GM18909 (cell line): ENCODE results near the gene TAF11L4.
"Not testable (repeated sequence)": the region's sequence is repeated elsewhere in the genome, so short reads cannot be mapped to it uniquely, and the experiment has no call there.

Source experiments
- ATAC-seq: cut with Tn5 transposase; IDR thresholded peaks from one replicate; pipeline ENCODE4 v1.9.1; 2021; ENCODE audit warnings: mild to moderate bottlenecking; ENCODE audit not compliant: unreplicated experiment, poor library complexity

Gene TAF11L4

DNA sequence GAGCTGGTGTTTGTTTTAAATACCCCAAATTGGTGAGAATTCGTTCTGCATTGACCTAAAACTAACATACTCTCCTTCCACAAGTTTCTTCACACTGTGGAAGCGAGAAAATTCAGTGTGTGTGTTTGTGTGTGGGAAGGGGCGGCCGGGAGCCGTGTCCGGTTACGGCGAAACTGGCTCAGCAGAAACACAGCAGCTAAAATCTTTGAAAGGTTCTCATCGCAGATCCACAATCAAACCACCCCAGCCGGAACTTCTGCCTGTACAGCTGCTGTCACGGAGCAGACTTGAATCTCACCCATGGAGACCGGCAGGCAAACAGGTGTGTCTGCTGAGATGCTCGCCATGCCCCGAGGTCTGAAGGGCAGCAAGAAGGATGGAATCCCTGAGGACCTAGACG lies at the start of gene TAF11L4:
TSS of gene TAF11L4 (plus strand) at position 301 of the 400 bp plus-strand sequence.
- not testable (repeated sequence) for ATAC-seq

DNA sequence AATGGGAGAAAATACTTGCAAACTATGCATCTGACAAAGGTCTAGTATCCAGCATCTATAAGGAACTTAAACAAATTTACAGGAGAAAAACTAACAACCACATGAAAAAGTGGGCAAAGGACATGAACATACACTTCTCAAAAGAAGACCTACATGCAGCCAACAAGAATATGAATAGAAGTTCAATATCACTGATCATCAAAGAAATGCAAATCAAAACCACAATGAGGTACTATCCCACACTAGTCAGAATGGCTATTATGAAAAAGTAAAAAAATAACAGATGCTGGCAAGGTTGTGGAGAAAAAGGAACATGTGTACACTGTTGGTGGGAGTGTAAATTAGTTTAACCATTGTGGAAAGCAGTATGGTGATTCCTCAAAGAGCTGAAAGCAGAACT lies 46.5 kb upstream of the TAF11L4 start:
- ATAC-seq = not testable (repeated sequence)

DNA sequence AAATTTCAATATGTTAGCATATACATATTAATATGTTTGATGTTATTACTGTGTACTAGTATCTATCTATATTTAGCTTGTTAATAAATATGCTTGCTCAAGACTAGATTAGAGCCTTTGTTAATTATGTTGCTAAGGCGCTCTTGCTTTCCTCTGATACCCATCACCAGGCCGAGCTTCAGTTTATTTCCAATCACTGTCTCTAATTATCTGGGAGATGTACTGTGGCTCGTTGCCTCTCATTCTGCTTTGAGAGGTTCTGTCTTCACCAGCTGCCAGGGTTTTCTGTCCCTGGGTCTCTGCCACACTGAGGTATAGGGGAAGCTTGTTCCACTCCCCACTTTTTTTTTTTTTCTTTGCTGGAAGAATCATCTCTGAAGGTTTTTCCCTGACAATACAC lies 44.6 kb upstream of the TAF11L4 start:
- ATAC-seq = no peak

- ATAC-seq = no peak
These were observed 43.9 kb upstream of the TAF11L4 start for GRCh38 chr5:17477573-17478265.

DNA sequence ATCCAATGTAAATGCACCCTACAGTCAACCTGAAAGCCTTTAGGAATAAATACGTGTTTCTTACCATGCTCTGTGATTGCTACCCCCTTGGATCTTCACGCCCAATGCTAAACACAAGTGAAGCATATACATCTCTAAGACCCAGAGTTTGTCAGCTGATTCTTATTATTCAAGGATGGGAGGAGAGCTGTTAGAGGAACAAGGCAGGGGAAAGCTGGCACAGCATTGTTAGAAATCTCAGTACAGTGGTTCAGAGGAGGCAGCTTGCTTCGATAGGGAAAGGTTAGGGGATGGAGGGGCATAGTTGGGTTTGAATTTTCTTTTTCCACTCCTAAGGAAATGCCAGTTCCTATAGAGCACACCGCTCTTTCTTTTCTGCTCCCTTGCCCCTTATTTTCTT lies 40.2 kb upstream of the TAF11L4 start:
- ATAC-seq = no peak

GRCh38 chr5:17482790-17483189 lies 38.8 kb upstream of the TAF11L4 start:
- ATAC-seq = no peak

- ATAC-seq = not testable (repeated sequence)
These were observed 35.0 kb upstream of the TAF11L4 start for GRCh38 chr5:17486464-17487173.

DNA sequence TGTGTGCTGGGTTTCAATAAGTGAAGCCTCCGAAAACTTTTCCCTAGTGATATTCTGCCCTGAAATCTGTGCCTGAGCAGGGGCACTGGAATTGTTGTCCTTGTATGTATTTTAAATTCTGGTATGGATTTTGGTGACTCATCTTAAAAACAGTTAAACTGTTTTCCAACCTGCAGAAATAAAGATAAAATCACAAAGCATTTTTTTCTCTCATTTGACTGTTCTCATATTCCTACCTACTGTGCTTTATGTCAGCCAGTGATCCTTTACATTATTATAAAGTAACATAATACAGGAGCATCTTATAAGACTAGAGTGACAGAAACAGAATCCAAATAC lies 34.5 kb upstream of the TAF11L4 start:
- no peak for ATAC-seq

DNA sequence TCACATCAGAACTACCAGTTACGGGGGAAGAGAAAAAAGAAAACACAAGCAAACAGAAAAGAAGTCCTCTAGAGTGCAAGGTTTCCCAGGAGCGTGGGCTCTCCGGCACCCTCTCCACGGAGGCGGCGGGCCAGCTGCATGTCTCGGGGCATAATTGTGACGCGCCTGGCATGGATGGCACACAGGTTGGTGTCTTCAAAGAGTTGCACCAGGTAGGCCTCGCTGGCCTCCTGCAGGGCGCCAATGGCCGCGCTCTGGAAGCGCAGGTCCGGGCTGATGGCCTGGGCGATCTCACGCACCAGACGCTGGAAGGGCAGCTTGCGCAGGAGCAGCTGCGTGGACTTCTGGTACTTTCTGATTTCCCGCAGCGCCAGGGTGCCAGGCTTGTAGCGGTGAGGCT lies 30.3 kb upstream of the TAF11L4 start:
- not testable (repeated sequence) for ATAC-seq

DNA sequence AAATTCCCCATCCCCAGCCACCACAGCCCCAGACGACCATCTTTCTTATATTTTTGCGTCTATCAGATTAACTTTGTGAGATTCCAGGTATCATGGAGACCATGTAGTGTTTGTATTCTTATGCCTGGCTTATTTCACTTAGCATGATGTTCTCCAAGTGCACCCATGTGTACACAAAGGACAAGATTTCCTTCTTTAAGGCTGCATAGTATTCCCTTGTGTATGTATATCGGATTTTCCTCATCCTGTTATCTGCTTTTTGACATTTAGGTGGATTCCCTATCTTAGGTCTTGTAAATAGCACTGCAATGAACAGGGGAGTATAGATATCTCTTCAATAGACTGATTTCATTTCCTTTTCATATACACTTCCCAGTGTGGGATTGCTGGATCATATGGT lies 28.8 kb upstream of the TAF11L4 start:
- ATAC-seq = no peak

GRCh38 chr5:17497446-17497845 lies 24.2 kb upstream of the TAF11L4 start:
- no peak for ATAC-seq

- not testable (repeated sequence) for ATAC-seq
These were observed 23.7 kb upstream of the TAF11L4 start, which contains the start of gene TAF11L2 for GRCh38 chr5:17497931-17498330. TSS of gene TAF11L2 (plus strand) at chr5:17498231.

GRCh38 chr5:17511775-17512325 lies 9.8 kb upstream of the TAF11L4 start:
- no peak for ATAC-seq

DNA sequence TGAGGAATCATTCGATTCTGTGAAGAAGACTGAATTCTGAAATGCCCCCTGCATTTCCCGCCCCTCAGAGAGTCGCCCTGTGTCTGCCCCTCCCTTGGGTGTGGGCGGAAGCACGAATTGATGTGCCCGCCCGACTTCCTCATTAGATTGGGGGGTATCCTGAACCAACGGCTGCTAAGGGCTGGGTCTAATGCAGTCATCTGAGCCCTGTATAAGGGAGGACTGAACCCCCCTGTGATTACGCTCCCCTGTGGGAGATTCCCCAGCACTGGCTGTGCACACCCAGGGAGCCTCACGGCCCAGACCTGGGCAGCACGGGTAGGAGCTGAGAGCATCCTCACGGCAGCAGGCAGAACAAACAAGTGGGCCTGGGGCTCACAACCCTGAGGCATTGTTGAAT lies 4.1 kb upstream of the TAF11L4 start:
- ATAC-seq = not testable (repeated sequence)

DNA sequence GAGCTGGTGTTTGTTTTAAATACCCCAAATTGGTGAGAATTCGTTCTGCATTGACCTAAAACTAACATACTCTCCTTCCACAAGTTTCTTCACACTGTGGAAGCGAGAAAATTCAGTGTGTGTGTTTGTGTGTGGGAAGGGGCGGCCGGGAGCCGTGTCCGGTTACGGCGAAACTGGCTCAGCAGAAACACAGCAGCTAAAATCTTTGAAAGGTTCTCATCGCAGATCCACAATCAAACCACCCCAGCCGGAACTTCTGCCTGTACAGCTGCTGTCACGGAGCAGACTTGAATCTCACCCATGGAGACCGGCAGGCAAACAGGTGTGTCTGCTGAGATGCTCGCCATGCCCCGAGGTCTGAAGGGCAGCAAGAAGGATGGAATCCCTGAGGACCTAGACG lies 3.5 kb upstream of the TAF11L4 start, which contains the start of gene TAF11L3:
TSS of gene TAF11L3 (plus strand) at position 301 of the 400 bp plus-strand sequence.
- not testable (repeated sequence) for ATAC-seq

DNA sequence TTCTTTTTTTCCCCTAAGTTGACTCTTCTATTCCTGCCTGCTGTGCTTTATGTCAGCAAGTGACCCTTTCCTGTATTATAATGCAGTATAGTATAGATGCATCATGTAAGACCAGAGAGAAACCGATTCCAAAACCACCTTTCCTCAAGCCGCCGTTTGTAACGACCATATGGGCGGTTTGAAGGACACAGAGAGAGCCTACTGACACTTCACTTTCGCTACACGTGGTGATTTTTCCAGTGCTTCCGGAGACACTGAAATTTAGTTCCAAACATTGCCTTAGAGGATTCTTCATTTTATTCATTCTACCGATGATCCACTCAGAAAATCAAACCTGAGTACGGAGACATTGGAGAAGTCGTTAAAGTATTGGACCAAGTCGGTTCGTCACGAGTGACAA lies 2.1 kb upstream of the TAF11L4 start:
- ATAC-seq = not testable (repeated sequence)

- not testable (repeated sequence) for ATAC-seq
These were observed 3.3 kb downstream of the TAF11L4 start, which contains the start of gene TAF11L5 for GRCh38 chr5:17524935-17525334. TSS of gene TAF11L5 (plus strand) at chr5:17525235.

GRCh38 chr5:17526504-17526903 lies 4.9 kb downstream of the TAF11L4 start:
- ATAC-seq = not testable (repeated sequence)

DNA sequence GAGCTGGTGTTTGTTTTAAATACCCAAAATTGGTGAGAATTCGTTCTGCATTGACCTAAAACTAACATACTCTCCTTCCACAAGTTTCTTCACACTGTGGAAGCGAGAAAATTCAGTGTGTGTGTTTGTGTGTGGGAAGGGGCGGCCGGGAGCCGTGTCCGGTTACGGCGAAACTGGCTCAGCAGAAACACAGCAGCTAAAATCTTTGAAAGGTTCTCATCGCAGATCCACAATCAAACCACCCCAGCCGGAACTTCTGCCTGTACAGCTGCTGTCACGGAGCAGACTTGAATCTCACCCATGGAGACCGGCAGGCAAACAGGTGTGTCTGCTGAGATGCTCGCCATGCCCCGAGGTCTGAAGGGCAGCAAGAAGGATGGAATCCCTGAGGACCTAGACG lies 6.8 kb downstream of the TAF11L4 start, which contains the start of gene TAF11L6:
TSS of gene TAF11L6 (plus strand) at position 301 of the 400 bp plus-strand sequence.
- ATAC-seq = not testable (repeated sequence)
